Bronchial epithelial cell (primary cell): Measurements from ENCODE around the gene CHRD. TPM values are rescaled to one million over a fixed set of nuclear protein-coding genes. Genes with fewer than 3 reads are reported as not detected.

ENCODE experiments used
- DNase-seq: peaks from one replicate; pipeline ENCODE4 v3.0.0-alpha.2; 2010; ENCODE audit warnings: low read depth
- FAIRE-seq: peaks from 2 replicates; lab custom pipeline; 2011; peaks lifted over from hg19 to GRCh38; lab: Jason Lieb, UNC
- H3K27me3 ChIP-seq: 2 replicates; pipeline ENCODE4 v1.5.1; 2011; ENCODE audit warnings: low read length; ENCODE audit not compliant: control insufficient read depth, insufficient read depth
- H3K36me3 ChIP-seq: 2 replicates; pipeline ENCODE4 v1.5.1; 2011; ENCODE audit warnings: low read length; ENCODE audit not compliant: control insufficient read depth, insufficient read depth
- H3K4me3 ChIP-seq: 2 replicates; pipeline ENCODE4 v1.5.1; 2011; ENCODE audit warnings: mild to moderate bottlenecking, low read depth, low read length, control low read depth
- CTCF ChIP-seq: IDR thresholded peaks from 2 replicates; pipeline ENCODE4 v1.5.1; 2011; ENCODE audit warnings: mild to moderate bottlenecking, moderate library complexity, low read length, control low read depth, inconsistent platforms; ENCODE audit not compliant: insufficient read depth, severe bottlenecking
- total RNA-seq: library from RNA; depleted of rRNA; stranded (reverse); fragments of >200 nt; gene quantifications from 2 replicates; pipeline ENCODE4 v1.2.1, GENCODE V29; 2014

CHRD gene
- total RNA-seq = not detected in 2 replicates

GRCh38 chr3:184379358-184380184 is at the start of gene CHRD:
Gene CHRD (plus strand): TSS chr3:184380054. CDS start chr3:184380319, 265 bp downstream.
- H3K27me3 ChIP-seq = peaks cover 46% of the 10 kb centered on the region
- TF ChIP-seq CTCF = no peak

GRCh38 chr3:184332370-184333090 is 47.3 kb upstream of the CHRD start:
- Histone ChIP-seq H3K4me3 (no peak overlapping the region), H3K36me3 (peaks cover 34% of the 10 kb centered on the region), H3K27me3 (no peaks in the 10 kb centered on the region)
- DNase-seq = peak; percentile 97
- no peak for TF ChIP-seq CTCF
- FAIRE-seq = peak; percentile 32

More at GRCh38 chr3:184379358-184380184, at the start of gene CHRD:
- no peaks in the 10 kb centered on the region for H3K36me3 ChIP-seq
- no peak for DNase-seq
- no peak for FAIRE-seq
- H3K4me3 ChIP-seq = peak within 1 kb of the TSS; percentile 11

- DNase-seq = no peak
- H3K4me3 ChIP-seq = no peak overlapping the region
- no peak for TF ChIP-seq CTCF
- no peak for FAIRE-seq
- H3K27me3 ChIP-seq = no peaks in the 10 kb centered on the region
- peaks cover 30% of the 10 kb centered on the region for H3K36me3 ChIP-seq
Observed at GRCh38 chr3:184333190-184333589, 46.7 kb upstream of the CHRD start.

GRCh38 chr3:184333700-184334099 is 46.2 kb upstream of the CHRD start:
- FAIRE-seq = no peak
- peaks cover 25% of the 10 kb centered on the region for H3K36me3 ChIP-seq
- H3K27me3 ChIP-seq = no peaks in the 10 kb centered on the region
- no peak for DNase-seq
- H3K4me3 ChIP-seq = no peak overlapping the region
- TF ChIP-seq CTCF = no peak

GRCh38 chr3:184334470-184335158 is 45.2 kb upstream of the CHRD start:
- TF ChIP-seq CTCF = no peak
- DNase-seq (peak; percentile 88), FAIRE-seq (no peak)
- Histone ChIP-seq H3K27me3 (no peaks in the 10 kb centered on the region), H3K4me3 (no peak overlapping the region), H3K36me3 (peaks cover 20% of the 10 kb centered on the region)
